GM23338 (cell line): Measurements from ENCODE around the gene NUP214. TPM values are rescaled to one million over a fixed set of nuclear protein-coding genes. Genes with fewer than 3 reads are reported as not detected.

Source experiments
- ATAC-seq: fragments of 200-7000 bp; cut with Tn5 transposase; 3 replicates; pipeline ENCODE4 v1.9.1; 2020
- DNase-seq: peaks from one replicate; pipeline ENCODE4 v3.0.0-alpha.2; 2015; ENCODE audit warnings: low spot score
- H2AFZ ChIP-seq: fragments of 200-600 bp; sonication (generic); 2 replicates; pipeline ENCODE4 v1.8.0; 2016; ENCODE audit warnings: antibody characterized with exemption, mild to moderate bottlenecking, moderate library complexity
- H3F3A ChIP-seq: fragments of 200-600 bp; sonication (generic); replicated peaks from 2 replicates; pipeline ENCODE4 v1.8.0; 2017; ENCODE audit warnings: antibody characterized with exemption, mixed run types, low read depth
- H3K27ac ChIP-seq: fragments of 200-600 bp; sonication (generic); 2 replicates; pipeline ENCODE4 v1.6.1; 2016; ENCODE audit warnings: low read depth
- H3K27me3 ChIP-seq: fragments of 200-600 bp; sonication (generic); 2 replicates; pipeline ENCODE4 v1.8.0; 2016; ENCODE audit warnings: mild to moderate bottlenecking, mixed run types, moderate library complexity; ENCODE audit not compliant: insufficient read depth
- H3K36me3 ChIP-seq: fragments of 200-600 bp; sonication (generic); 2 replicates; pipeline ENCODE4 v1.8.0; 2016; ENCODE audit warnings: mild to moderate bottlenecking; ENCODE audit not compliant: insufficient read depth
- H3K4me1 ChIP-seq: fragments of 200-600 bp; sonication (generic); 2 replicates; pipeline ENCODE4 v1.8.0; 2016; ENCODE audit warnings: mild to moderate bottlenecking, moderate library complexity; ENCODE audit not compliant: insufficient read depth
- H3K4me2 ChIP-seq: fragments of 200-600 bp; sonication (generic); 2 replicates; pipeline ENCODE4 v1.7.1; 2017; ENCODE audit warnings: mixed run types
- H3K4me3 ChIP-seq: fragments of 200-600 bp; sonication (generic); 2 replicates; pipeline ENCODE4 v1.6.1; 2016; ENCODE audit warnings: mixed run types
- H3K79me2 ChIP-seq: fragments of 200-600 bp; sonication (generic); replicated peaks from 2 replicates; pipeline ENCODE4 v1.8.0; 2017; ENCODE audit warnings: mild to moderate bottlenecking; ENCODE audit not compliant: insufficient read depth
- H3K9me2 ChIP-seq: fragments of 200-600 bp; sonication (generic); 2 replicates; pipeline ENCODE4 v1.8.0; 2017; ENCODE audit not compliant: insufficient read depth
- H4K20me1 ChIP-seq: fragments of 200-600 bp; sonication (generic); replicated peaks from 2 replicates; pipeline ENCODE4 v1.8.0; 2017; ENCODE audit warnings: mild to moderate bottlenecking; ENCODE audit not compliant: insufficient read depth
- H3K27ac Mint-ChIP-seq: 2 replicates; pipeline ENCODE4 v1.8.0; 2020; ENCODE audit warnings: inconsistent platforms, mild to moderate bottlenecking, moderate library complexity, mixed read lengths
- H3K27me3 Mint-ChIP-seq: 3 replicates; pipeline ENCODE4 v1.8.0; 2022; ENCODE audit warnings: low read depth, mild to moderate bottlenecking, moderate library complexity, mixed read lengths, inconsistent platforms; ENCODE audit not compliant: insufficient read depth, poor library complexity
- H3K36me3 Mint-ChIP-seq: 3 replicates; pipeline ENCODE4 v1.8.0; 2021; ENCODE audit warnings: low read depth, mild to moderate bottlenecking, inconsistent platforms, moderate library complexity, mixed read lengths
- H3K4me1 Mint-ChIP-seq: 3 replicates; pipeline ENCODE4 v1.8.0; 2020; ENCODE audit warnings: mild to moderate bottlenecking, inconsistent platforms, mixed read lengths
- H3K4me3 Mint-ChIP-seq: 3 replicates; pipeline ENCODE4 v1.8.0; 2021; ENCODE audit warnings: moderate library complexity, mild to moderate bottlenecking, inconsistent platforms, mixed read lengths
- H3K9me3 Mint-ChIP-seq: 3 replicates; pipeline ENCODE4 v1.8.0; 2020; ENCODE audit warnings: moderate library complexity, mild to moderate bottlenecking, inconsistent platforms, mixed read lengths
- CTCF ChIP-seq, 2 experiments: fragments of 200-600 bp in 1 of 2; sonication (generic) in 1 of 2; conservative IDR thresholded peaks; 2 replicates each; pipeline versions ENCODE4 v1.5.1 to v1.6.1; 2016 to 2017; ENCODE audit warnings: antibody characterized with exemption in 2 of 2, low read depth in 2 of 2, mild to moderate bottlenecking in 2 of 2, moderate library complexity in 1 of 2
- JUNB ChIP-seq: IDR thresholded peaks from one replicate; pipeline ENCODE4 v1.6.1; 2016; ENCODE audit warnings: antibody characterized with exemption; ENCODE audit not compliant: unreplicated experiment
- POLR2AphosphoS5 ChIP-seq: IDR thresholded peaks from 2 replicates; pipeline ENCODE4 v1.6.1; 2016; ENCODE audit warnings: antibody characterized with exemption, low read depth
- STAT1 ChIP-seq: IDR thresholded peaks from one replicate; pipeline ENCODE4 v1.6.1; 2016; ENCODE audit warnings: antibody characterized with exemption; ENCODE audit not compliant: unreplicated experiment
- ZNF114 ChIP-seq: fragments of 250-450 bp; sonication (Bioruptor Pico); IDR thresholded peaks from 2 replicates; pipeline ENCODE4 v1.5.0; 2020; ENCODE audit warnings: mild to moderate bottlenecking, moderate library complexity
- polyA plus RNA-seq: library from polyadenylated mRNA; unstranded; fragments of >200 nt; fragmentation: Nextera tagmentation; extraction: Ambion mirVana; gene quantifications from 2 replicates; pipeline ENCODE4 v1.2.1, GENCODE V29; 2016
- total RNA-seq: library from RNA; depleted of rRNA; stranded (reverse); fragments of >200 nt; shearing (Covaris generic); gene quantifications from 2 replicates; pipeline ENCODE4 v1.2.3, GENCODE V29; 2014
- TF ChIP-seq, protein P1 (sequence below): IDR thresholded peaks from one replicate; pipeline ENCODE4 v1.6.1; 2018; ENCODE audit warnings: antibody characterized with exemption; ENCODE audit not compliant: unreplicated experiment
- TF ChIP-seq, protein P2 (sequence below): fragments of 250-450 bp; sonication (Bioruptor Pico); IDR thresholded peaks from 2 replicates; pipeline ENCODE4 v1.5.0; 2020; ENCODE audit warnings: mild to moderate bottlenecking, moderate library complexity

NUP214 gene
- total and polyA plus RNA-seq, 2 experiments from 2014 or later: 36.0 to 57.0 TPM

DNA sequence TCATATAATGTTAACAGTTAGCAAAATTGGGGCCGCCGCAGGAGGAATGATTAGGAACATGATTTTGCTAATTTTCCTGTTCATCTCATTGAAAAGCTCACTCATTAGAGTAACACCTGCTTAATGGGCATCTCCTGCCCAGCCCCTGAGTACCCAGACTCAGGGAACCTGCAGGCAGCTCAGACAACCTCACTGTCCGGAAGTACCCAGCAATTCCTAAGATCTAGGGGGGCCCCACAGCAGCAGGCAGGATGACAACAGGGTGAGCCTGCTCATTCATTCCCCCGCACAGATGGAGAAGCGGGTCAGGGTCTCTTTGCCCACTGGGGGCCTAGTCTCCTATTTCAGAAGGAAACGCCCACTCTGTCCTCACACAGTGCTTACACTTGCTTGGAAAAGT, 138.3 kb downstream of the NUP214 start:
- no peaks in the 10 kb centered on the region for H3K9me3 Mint-ChIP-seq
- no peak overlapping the region for H3K27ac ChIP-seq
- H3K4me1 ChIP-seq: no peaks in the 10 kb centered on the region
- no peak for ATAC-seq
- no peak overlapping the region for H3K4me3 Mint-ChIP-seq
- no peaks in the 10 kb centered on the region for H3K79me2 ChIP-seq
- H3K9me2 ChIP-seq: no peaks in the 10 kb centered on the region
- no peaks in the 10 kb centered on the region for H3K27me3 ChIP-seq
- no peak overlapping the region for H3K27ac Mint-ChIP-seq
- H3K27me3 Mint-ChIP-seq: peaks cover 15% of the 10 kb centered on the region
- TF ChIP-seq CTCF (conservative IDR thresholded peaks at IDR 0.05; ENCODE audit: low read depth in 2 of 2) (no peak), JUNB (no peak), ZNF114 (no peak), STAT1 (no peak), POLR2AphosphoS5 (no peak)
- TF ChIP-seq, protein P1, sequence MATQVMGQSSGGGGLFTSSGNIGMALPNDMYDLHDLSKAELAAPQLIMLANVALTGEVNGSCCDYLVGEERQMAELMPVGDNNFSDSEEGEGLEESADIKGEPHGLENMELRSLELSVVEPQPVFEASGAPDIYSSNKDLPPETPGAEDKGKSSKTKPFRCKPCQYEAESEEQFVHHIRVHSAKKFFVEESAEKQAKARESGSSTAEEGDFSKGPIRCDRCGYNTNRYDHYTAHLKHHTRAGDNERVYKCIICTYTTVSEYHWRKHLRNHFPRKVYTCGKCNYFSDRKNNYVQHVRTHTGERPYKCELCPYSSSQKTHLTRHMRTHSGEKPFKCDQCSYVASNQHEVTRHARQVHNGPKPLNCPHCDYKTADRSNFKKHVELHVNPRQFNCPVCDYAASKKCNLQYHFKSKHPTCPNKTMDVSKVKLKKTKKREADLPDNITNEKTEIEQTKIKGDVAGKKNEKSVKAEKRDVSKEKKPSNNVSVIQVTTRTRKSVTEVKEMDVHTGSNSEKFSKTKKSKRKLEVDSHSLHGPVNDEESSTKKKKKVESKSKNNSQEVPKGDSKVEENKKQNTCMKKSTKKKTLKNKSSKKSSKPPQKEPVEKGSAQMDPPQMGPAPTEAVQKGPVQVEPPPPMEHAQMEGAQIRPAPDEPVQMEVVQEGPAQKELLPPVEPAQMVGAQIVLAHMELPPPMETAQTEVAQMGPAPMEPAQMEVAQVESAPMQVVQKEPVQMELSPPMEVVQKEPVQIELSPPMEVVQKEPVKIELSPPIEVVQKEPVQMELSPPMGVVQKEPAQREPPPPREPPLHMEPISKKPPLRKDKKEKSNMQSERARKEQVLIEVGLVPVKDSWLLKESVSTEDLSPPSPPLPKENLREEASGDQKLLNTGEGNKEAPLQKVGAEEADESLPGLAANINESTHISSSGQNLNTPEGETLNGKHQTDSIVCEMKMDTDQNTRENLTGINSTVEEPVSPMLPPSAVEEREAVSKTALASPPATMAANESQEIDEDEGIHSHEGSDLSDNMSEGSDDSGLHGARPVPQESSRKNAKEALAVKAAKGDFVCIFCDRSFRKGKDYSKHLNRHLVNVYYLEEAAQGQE: no peak
- TF ChIP-seq, protein P2, sequence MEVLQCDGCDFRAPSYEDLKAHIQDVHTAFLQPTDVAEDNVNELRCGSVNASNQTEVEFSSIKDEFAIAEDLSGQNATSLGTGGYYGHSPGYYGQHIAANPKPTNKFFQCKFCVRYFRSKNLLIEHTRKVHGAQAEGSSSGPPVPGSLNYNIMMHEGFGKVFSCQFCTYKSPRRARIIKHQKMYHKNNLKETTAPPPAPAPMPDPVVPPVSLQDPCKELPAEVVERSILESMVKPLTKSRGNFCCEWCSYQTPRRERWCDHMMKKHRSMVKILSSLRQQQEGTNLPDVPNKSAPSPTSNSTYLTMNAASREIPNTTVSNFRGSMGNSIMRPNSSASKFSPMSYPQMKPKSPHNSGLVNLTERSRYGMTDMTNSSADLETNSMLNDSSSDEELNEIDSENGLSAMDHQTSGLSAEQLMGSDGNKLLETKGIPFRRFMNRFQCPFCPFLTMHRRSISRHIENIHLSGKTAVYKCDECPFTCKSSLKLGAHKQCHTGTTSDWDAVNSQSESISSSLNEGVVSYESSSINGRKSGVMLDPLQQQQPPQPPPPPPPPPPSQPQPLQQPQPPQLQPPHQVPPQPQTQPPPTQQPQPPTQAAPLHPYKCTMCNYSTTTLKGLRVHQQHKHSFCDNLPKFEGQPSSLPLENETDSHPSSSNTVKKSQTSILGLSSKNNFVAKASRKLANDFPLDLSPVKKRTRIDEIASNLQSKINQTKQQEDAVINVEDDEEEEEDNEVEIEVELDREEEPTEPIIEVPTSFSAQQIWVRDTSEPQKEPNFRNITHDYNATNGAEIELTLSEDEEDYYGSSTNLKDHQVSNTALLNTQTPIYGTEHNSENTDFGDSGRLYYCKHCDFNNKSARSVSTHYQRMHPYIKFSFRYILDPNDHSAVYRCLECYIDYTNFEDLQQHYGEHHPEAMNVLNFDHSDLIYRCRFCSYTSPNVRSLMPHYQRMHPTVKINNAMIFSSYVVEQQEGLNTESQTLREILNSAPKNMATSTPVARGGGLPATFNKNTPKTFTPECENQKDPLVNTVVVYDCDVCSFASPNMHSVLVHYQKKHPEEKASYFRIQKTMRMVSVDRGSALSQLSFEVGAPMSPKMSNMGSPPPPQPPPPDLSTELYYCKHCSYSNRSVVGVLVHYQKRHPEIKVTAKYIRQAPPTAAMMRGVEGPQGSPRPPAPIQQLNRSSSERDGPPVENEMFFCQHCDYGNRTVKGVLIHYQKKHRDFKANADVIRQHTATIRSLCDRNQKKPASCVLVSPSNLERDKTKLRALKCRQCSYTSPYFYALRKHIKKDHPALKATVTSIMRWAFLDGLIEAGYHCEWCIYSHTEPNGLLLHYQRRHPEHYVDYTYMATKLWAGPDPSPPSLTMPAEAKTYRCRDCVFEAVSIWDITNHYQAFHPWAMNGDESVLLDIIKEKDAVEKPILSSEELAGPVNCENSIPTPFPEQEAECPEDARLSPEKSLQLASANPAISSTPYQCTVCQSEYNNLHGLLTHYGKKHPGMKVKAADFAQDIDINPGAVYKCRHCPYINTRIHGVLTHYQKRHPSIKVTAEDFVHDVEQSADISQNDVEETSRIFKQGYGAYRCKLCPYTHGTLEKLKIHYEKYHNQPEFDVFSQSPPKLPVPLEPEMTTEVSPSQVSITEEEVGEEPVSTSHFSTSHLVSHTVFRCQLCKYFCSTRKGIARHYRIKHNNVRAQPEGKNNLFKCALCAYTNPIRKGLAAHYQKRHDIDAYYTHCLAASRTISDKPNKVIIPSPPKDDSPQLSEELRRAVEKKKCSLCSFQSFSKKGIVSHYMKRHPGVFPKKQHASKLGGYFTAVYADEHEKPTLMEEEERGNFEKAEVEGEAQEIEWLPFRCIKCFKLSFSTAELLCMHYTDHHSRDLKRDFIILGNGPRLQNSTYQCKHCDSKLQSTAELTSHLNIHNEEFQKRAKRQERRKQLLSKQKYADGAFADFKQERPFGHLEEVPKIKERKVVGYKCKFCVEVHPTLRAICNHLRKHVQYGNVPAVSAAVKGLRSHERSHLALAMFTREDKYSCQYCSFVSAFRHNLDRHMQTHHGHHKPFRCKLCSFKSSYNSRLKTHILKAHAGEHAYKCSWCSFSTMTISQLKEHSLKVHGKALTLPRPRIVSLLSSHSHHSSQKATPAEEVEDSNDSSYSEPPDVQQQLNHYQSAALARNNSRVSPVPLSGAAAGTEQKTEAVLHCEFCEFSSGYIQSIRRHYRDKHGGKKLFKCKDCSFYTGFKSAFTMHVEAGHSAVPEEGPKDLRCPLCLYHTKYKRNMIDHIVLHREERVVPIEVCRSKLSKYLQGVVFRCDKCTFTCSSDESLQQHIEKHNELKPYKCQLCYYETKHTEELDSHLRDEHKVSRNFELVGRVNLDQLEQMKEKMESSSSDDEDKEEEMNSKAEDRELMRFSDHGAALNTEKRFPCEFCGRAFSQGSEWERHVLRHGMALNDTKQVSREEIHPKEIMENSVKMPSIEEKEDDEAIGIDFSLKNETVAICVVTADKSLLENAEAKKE (CRISPR knock-in tag): no peak
- H3K36me3 ChIP-seq: no peaks in the 10 kb centered on the region
- H2AFZ ChIP-seq: no peak overlapping the region
- no peak overlapping the region for H3K4me2 ChIP-seq
- no peak overlapping the region for H3K4me3 ChIP-seq
- H4K20me1 ChIP-seq: no peaks in the 10 kb centered on the region
- H3K36me3 Mint-ChIP-seq: no peaks in the 10 kb centered on the region; the same call in 2 of the 3 replicates
- H3F3A ChIP-seq: 0 out of 2 replicates have a peak, but pooled peaks cover 4% of the 10 kb centered on the region
- H3K4me1 Mint-ChIP-seq: peaks cover 18% of the 10 kb centered on the region
- DNase-seq: no peak
